Left ventricle myocardium inferior (tissue), 1 donor: ENCODE data around the gene GZMA. TPM values are rescaled to one million over a fixed set of nuclear protein-coding genes. Genes with fewer than 3 reads are reported as not detected.

Experiments used
- DNase-seq: peaks from one replicate; pipeline ENCODE4 v3.0.0-alpha.2; 2020
- H3K27ac ChIP-seq: fragments of 200-600 bp; replicated peaks from 2 replicates; pipeline ENCODE4 v1.8.0; 2021
- H3K27me3 ChIP-seq: fragments of 200-600 bp; 2 replicates; pipeline ENCODE4 v1.8.0; 2021; ENCODE audit warnings: low read depth
- H3K36me3 ChIP-seq: fragments of 200-600 bp; 2 replicates; pipeline ENCODE4 v1.8.0; 2021
- H3K4me1 ChIP-seq: fragments of 200-600 bp; 2 replicates; pipeline ENCODE4 v1.8.0; 2021
- H3K4me3 ChIP-seq: fragments of 200-600 bp; 2 replicates; pipeline ENCODE4 v1.8.0; 2021; ENCODE audit warnings: mild to moderate bottlenecking, moderate library complexity
- H3K9me3 ChIP-seq: fragments of 200-600 bp; replicated peaks from 2 replicates; pipeline ENCODE4 v1.8.0; 2021
- CTCF ChIP-seq: fragments of 200-600 bp; IDR thresholded peaks from 2 replicates; pipeline ENCODE4 v1.8.0; 2021; ENCODE audit warnings: antibody characterized with exemption, mild to moderate bottlenecking, borderline replicate concordance
- intact Hi-C: fragments of 100-400 bp; cut with micrococcal nuclease; formaldehyde crosslinking; loops from one replicate; pipeline ENCODE4 v1.11.0; 2022
- total RNA-seq: library from RNA; stranded (reverse); fragmentation: NEBNext Ultra II Directional; extraction: Animal tissue kit (Norgen Biotek cat#: 25700); gene quantifications from one replicate; pipeline ENCODE4 v1.2.1, GENCODE V29; 2021
- donor health status: DM: no; HTN: yes; CAD: no; lungs with severe emphysema.

Gene GZMA
- total RNA-seq, 1 donor from 2014 or later, result 1.5 TPM

GRCh38 chr5:55151923-55152842, 49.7 kb downstream of the GZMA start:
- Histone ChIP-seq H3K4me1 (no peaks in the 10 kb centered on the region), H3K9me3 (no peaks in the 10 kb centered on the region), H3K36me3 (no peaks in the 10 kb centered on the region), H3K27me3 (peaks cover 49% of the 10 kb centered on the region), H3K27ac (no peak overlapping the region), H3K4me3 (no peak overlapping the region)
- no peak for DNase-seq
- no peak for TF ChIP-seq CTCF
- intact Hi-C loops, result no loop called here

- no peaks in the 10 kb centered on the region for H3K36me3 ChIP-seq
- no peak overlapping the region for H3K4me3 ChIP-seq
- intact Hi-C loops, result no loop called here
- H3K4me1 ChIP-seq, result peaks cover 3% of the 10 kb centered on the region
- no peak for TF ChIP-seq CTCF
- no peak overlapping the region for H3K27ac ChIP-seq
- H3K27me3 ChIP-seq, result peaks cover 43% of the 10 kb centered on the region
- no peaks in the 10 kb centered on the region for H3K9me3 ChIP-seq
- DNase-seq, result no peak
Observed at GRCh38 chr5:55154873-55155272, 52.4 kb downstream of the GZMA start.

Other genes starting within 250 kb of the GZMA start
- gene ESM1, start 117.1 kb upstream of the GZMA start, total RNA-seq, result 1.2 TPM
- 0.27 TPM for gene GZMK, start 78.4 kb upstream of the GZMA start, total RNA-seq
- gene GPX8, start 57.5 kb downstream of the GZMA start, total RNA-seq, result 9.8 TPM
- not detected for gene CDC20B, start 70.5 kb downstream of the GZMA start, total RNA-seq
- not detected for gene MCIDAS, start 124.7 kb downstream of the GZMA start, total RNA-seq
- not detected for gene CCNO, start 131.0 kb downstream of the GZMA start, total RNA-seq
- 22.5 TPM for gene DHX29, start 205.0 kb downstream of the GZMA start, total RNA-seq
- 62.5 TPM for gene MTREX, start 205.3 kb downstream of the GZMA start, total RNA-seq